ENCODE measurements around the gene TNC.

DNA sequence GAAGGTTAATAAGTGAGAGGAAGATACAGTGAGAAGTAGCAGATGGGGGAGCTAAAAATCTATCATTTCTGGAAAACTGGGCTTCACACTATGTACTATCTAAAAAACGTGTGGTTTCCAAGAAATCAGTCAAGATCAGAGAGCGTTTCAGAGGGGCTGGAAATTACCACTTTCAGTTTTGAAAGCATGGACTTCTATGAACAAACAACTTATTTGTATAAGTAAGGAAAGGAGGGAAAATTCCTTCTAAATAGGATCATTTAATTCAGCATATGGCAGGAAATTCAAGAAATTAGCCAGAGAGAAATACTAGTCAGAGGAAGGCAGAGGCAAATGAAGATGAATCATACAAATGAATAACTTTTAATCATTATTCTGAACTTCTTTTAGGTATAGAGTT is 11.3 kb downstream of the TNC start:
- TF ChIP-seq CTCF (IDR thresholded peaks at IDR 0.05) (no peak), POLR2A (IDR thresholded peaks at IDR 0.05) (no peak)

Data from right lobe of liver (tissue), 4 donors.